SKM-1 treated with dmso at 0.1 percent for 144 hours (cell line): ENCODE results near the gene SERPINB6.
"Not testable (repeated sequence)": the region's sequence is repeated elsewhere in the genome, so short reads cannot be mapped to it uniquely, and the experiment has no call there.

Experiments used
- DNase-seq: peaks from one replicate; lab custom pipeline; 2025; ENCODE audit not compliant: unreplicated experiment; lab: John Stamatoyannopoulos, UW

Gene SERPINB6

GRCh38 chr6:2971420-2972218, at the start of gene SERPINB6:
TSS of gene SERPINB6 (minus strand) at chr6:2971567. CDS start at chr6:2959332, 12,235 bp downstream.
- DNase-seq = no peak

- DNase-seq = no peak
These were observed 48.5 kb upstream of the SERPINB6 start for GRCh38 chr6:3019749-3020320.

- no peak for DNase-seq
These were observed 47.7 kb upstream of the SERPINB6 start for GRCh38 chr6:3019065-3019464.

- no peak for DNase-seq
These were observed 45.9 kb upstream of the SERPINB6 start for GRCh38 chr6:3017304-3017703.

- DNase-seq = no peak
These were observed 45.3 kb upstream of the SERPINB6 start for GRCh38 chr6:3016473-3017280.

DNA sequence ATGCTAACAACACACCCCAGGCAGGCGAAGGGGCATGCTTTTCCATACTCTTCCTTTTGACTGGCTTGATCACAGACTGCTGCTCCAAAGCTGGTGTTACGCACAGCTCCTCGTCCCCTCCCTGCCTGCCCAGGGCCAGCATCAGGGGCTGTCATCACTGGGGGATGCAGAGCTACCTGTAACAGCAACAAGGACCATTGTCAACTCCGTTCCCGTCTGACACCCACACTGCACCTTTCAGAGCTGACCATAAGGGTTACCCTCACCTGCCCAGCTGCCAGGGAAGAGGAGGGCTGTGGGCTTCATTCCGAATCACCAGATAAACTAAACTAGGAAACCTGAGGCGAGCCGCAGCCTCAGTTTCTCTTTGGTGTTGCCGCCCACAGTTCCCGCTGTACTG, 43.8 kb upstream of the SERPINB6 start:
- no peak for DNase-seq

DNA sequence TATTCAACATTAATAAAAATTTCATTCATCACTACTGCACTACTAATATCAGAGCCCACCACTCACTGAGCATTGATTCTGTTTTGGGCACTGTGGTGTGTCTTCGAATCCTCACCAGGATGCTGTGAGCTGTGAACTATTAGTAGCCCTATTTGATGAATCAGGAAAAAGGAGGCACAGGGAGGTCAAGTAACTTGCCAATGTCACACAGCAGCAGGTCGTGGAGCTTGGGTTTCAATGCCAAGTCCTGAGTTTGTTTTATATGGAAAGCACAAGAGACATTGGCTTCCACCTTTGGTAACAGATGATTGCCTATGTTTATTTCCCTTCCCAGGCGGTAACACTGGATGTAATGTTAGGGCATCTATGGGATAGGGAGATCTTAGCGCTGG, 43.3 kb upstream of the SERPINB6 start:
- no peak for DNase-seq

DNA sequence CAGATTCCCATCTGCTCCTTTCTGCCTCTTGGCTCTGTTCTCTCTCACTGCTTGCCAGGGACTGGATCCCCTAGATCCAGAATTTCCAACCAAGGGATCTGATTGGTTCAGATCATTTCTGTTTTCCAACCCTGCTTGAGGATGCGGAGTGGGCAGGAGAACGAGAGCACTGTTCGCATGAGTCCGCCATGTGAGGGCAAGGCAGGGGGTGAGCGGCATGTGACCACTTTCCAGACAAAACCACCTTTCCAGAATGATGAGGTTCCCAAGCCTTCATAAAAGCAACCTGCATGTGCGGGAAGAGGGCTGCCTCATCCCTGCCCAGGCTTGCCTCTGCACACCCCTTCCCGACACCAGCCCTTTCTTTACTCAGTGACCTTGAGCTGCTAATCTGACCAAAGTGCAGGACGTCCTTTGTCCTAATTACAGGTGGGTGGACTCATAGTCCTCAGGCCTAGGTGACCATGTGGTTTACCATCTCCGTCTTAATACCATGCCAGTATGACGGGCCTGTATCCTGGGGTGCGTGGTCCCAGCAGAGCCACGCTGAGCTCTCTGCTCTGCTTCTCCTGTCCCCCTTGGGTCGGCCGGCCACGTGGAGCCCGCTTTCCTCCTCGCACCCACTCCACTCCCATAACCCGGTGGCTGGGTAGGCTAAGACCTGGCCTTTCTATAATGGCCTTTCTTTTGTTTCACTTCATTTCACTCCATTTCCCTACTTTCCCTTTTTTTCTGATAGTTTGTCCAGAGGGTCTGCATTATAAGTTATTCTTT, 42.7 kb upstream of the SERPINB6 start:
- DNase-seq = no peak

- DNase-seq = peak; percentile 71
These were observed 42.1 kb upstream of the SERPINB6 start for GRCh38 chr6:3013486-3013885.

DNA sequence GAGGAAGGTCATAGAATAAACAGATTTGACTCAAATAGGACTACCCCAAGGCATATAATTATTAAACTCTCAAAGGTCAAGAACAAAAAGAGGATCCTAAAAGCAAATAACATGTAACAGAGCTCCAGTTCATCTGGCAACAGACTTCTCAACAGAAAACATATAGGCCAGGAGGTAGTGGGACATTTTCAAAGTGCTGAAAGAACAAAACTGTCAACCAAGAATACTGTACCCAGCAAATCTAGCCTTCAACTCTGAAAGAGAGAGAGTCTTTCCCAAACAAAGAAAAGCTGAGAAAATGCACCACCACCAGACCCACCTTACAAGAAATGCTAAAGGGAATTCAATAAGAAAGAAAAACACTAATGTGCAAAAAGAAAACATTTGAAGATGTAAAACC, 40.2 kb upstream of the SERPINB6 start:
- DNase-seq = no peak

DNA sequence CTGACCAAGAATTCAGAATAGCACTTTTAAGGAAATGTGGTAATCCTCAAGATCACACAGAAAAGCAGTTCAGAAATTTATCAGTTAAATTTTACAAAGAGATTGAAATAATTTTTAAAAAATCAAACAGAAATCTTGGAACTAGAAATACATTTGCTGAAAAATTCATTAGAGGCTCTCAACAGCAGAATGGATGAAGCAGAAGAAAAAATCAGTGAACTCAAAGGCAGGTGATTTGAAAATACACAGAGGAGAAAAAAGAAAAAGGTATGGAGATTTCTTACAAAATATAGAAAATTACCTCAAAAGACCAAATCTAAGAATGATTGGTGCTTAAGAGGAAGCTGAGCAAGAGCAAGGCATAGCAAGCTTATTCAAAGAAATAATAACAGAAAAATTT, 39.8 kb upstream of the SERPINB6 start:
- no peak for DNase-seq

- DNase-seq = no peak
These were observed 38.6 kb upstream of the SERPINB6 start for GRCh38 chr6:3009930-3010329.

DNA sequence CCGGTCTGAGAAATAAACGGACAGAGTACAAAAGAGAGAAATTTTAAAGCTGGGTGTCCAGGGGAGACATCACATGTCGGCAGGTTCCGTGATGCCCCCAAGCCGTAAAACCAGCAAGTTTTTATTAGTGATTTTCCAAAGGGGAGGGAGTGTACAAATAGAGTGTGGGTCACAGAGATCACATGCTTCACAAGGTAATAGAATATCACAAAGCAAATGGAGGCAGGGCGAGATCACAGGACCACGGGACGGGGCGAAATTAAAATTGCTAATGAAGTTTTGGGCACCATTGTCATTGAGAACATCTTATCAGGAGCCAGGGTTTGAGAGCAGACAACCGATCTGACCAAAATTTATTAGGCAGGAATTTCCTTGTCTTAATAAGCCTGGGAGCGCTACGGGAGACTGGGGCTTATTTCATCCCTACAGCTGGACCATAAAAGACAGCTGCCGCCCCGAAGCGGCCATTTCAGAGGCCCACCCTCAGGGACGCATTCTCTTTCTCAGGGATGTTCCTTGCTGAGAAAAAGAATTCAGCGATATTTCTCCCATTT, 37.4 kb upstream of the SERPINB6 start:
- DNase-seq = not testable (repeated sequence)

DNA sequence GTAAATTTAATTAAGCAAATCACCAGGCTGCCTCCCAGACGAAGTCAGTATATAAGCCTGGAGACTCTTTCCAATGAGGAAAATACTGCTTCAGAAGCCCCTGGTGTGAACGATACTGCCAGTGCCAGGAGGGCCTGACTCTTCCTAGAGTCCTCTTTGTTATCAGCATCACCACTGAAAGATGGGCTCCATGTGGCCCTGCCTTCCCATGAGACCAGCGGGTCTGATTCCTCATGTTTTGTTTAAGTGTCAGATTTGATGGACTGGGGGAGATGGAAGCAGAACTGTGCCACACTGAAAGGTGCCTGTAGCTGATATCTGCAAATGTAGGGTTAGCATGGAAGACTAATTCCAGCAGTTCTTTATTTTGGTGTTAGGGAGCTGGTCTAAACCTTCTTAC, 36.2 kb upstream of the SERPINB6 start:
- no peak for DNase-seq

DNA sequence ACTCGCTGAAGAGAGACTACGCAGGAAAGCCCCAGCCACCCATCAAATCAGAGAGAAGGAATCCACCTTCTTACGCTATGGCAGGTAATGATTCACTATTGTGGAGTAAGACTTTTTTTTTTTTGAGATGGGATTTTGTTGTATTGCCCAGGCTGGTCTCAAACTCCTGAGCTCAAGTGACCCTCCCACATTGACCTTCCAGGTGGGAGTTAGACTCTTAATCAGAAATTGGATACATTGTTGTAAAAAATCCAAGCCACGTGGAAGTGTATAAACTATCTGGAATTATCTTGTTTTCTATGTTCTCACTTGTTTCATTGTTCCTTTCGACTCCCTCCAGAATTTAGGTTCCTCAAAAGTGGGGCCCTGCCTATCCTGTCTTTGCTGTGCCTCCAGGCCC, 35.1 kb upstream of the SERPINB6 start:
- DNase-seq = no peak

DNA sequence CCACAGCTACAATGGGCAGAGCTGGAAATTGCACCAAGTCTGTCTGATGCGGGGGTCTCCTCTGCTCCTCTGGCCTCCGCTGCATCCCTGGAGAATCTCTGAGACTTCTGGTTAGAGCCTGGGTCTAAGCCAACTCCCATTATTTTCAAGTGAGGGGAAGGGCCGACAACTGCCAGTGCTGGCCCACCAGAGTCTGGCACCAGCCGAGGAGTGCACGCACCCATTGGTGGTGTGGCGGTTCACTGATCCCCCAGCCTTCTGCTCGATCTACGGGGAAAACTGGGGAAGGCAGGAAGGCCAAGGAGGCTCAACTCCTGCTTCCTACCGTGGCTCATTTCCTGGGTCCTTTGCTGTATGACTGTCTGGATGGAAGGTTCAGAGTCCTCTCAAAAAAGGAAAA, 34.5 kb upstream of the SERPINB6 start:
- DNase-seq = no peak

DNA sequence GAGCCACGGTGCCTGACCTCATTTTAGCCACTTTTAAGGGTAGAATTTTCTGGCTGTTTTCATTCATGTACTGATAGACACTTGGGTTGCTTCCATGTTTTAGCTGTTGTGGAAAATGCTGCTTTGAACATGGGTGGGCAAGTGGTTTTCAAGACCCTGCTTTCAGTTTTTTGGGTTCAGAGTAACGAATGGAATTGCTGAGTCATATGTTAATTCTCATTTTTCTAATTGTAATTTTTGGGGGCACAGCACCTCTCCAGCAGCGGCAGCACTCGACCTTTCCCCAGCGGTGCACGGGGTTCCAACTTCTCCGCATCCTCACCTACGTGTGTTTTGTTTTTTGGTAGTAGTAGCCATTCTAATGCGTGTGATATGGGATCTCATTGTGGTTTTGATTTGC, 33.7 kb upstream of the SERPINB6 start:
- no peak for DNase-seq

- not testable (repeated sequence) for DNase-seq
These were observed 31.9 kb upstream of the SERPINB6 start for GRCh38 chr6:3003226-3003625.

- peak; percentile 93 for DNase-seq
These were observed 30.5 kb upstream of the SERPINB6 start for GRCh38 chr6:3001773-3002293.

DNA sequence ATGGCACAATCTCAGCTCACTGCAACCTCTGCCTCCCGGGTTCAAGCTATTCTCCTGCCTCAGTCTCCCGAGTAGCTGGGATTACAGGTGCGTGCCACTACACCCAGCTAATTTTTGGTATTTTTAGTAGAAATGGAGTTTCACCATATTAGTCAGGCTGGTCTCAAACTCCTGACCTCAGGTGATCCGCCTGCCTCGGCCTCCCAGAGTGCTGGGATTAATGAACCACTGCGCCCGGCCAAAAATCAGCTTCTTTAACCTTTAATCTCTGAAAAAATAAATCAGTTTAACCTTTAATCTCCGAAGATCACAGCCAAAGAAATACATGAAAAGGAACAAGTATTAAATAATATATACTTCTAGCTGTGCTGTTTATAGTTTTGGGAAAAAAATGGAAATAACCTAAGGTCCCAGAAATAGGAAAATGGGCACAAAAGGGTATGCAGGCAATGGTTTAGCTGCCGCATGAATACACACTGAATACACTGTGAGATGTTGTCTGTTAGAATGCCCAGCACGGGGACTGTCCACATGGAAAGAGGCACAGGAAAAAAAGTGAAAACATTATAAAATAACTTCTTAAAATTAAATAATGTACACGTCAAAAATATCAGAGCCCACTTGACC, 29.9 kb upstream of the SERPINB6 start:
- no peak for DNase-seq
